HG03095 (cell line): ENCODE results near the gene MYO1D.

ENCODE experiments used
- ATAC-seq: cut with Tn5 transposase; IDR thresholded peaks from one replicate; pipeline ENCODE4 v1.9.1; 2021; ENCODE audit warnings: moderate library complexity; ENCODE audit not compliant: unreplicated experiment

MYO1D gene

GRCh38 chr17:32784113-32784512, 92.8 kb downstream of the MYO1D start:
- ATAC-seq = no peak

- no peak for ATAC-seq
Observed at GRCh38 chr17:32783602-32784001, 93.3 kb downstream of the MYO1D start.

GRCh38 chr17:32780721-32781120, 96.2 kb downstream of the MYO1D start:
- no peak for ATAC-seq

GRCh38 chr17:32777922-32778321, 99.0 kb downstream of the MYO1D start:
- ATAC-seq = no peak

GRCh38 chr17:32777436-32777835, 99.5 kb downstream of the MYO1D start:
- ATAC-seq = no peak

- ATAC-seq = no peak
Observed at GRCh38 chr17:32774695-32775084, 102.2 kb downstream of the MYO1D start.

GRCh38 chr17:32773856-32774694, 102.8 kb downstream of the MYO1D start:
- no peak for ATAC-seq

GRCh38 chr17:32772453-32773025, 104.4 kb downstream of the MYO1D start:
- ATAC-seq = no peak

GRCh38 chr17:32771396-32771795, 105.5 kb downstream of the MYO1D start:
- ATAC-seq = no peak

- ATAC-seq = no peak
Observed at GRCh38 chr17:32769846-32770245, 107.1 kb downstream of the MYO1D start.

GRCh38 chr17:32763855-32764439, 113.0 kb downstream of the MYO1D start:
- ATAC-seq = no peak

GRCh38 chr17:32759476-32759875, 117.4 kb downstream of the MYO1D start:
- ATAC-seq = no peak

- ATAC-seq = no peak
Observed at GRCh38 chr17:32757963-32758362, 119.0 kb downstream of the MYO1D start.

- no peak for ATAC-seq
Observed at GRCh38 chr17:32756696-32757095, 120.2 kb downstream of the MYO1D start.

GRCh38 chr17:32755045-32755805, 121.7 kb downstream of the MYO1D start:
- no peak for ATAC-seq

GRCh38 chr17:32752934-32753333, 124.0 kb downstream of the MYO1D start:
- no peak for ATAC-seq

- no peak for ATAC-seq
Observed at GRCh38 chr17:32747856-32748255, 129.1 kb downstream of the MYO1D start.

GRCh38 chr17:32746698-32747097, 130.2 kb downstream of the MYO1D start:
- no peak for ATAC-seq

- ATAC-seq = no peak
Observed at GRCh38 chr17:32746280-32746679, 130.6 kb downstream of the MYO1D start.

GRCh38 chr17:32742681-32743538, 134.0 kb downstream of the MYO1D start:
- no peak for ATAC-seq

- ATAC-seq = no peak
Observed at GRCh38 chr17:32741381-32741780, 135.5 kb downstream of the MYO1D start.
